HEK293 (cell line): ENCODE measurements around the gene EPHB3.

Experiments
- CTCF ChIA-PET: fragments of 350-600 bp; formaldehyde crosslinking; extraction: SDS; loops from one replicate; lab custom pipeline; 2021; ENCODE audit warnings: antibody characterized with exemption; lab: Yijun Ruan, JAX
- POLR2A ChIA-PET: fragments of 300-600 bp; formaldehyde crosslinking; extraction: SDS; loops from one replicate; lab custom pipeline; 2020; ENCODE audit warnings: antibody characterized with exemption, inconsistent platforms; lab: Yijun Ruan, JAX
- H3K27ac ChIP-seq: fragments of 200-500 bp; sonication (Bioruptor generic); 2 replicates; pipeline ENCODE4 v1.5.1; 2014; ENCODE audit warnings: low read depth, low read length, control low read depth, inconsistent platforms; ENCODE audit errors: extremely low read depth
- H3K36me3 ChIP-seq, 2 experiments: fragments of 200-500 bp in 1 of 2; sonication (Bioruptor generic) in 1 of 2; 1 replicate in 1 of 2; 2 replicates in 1 of 2; pipeline ENCODE4 v1.5.1; 2014 to 2017; ENCODE audit warnings: inconsistent platforms in 2 of 2, low read length in 2 of 2; ENCODE audit not compliant: control insufficient read depth in 2 of 2, insufficient read depth in 1 of 2
- H3K4me1 ChIP-seq: fragments of 200-500 bp; sonication (Bioruptor generic); 2 replicates; pipeline ENCODE4 v1.5.1; 2014; ENCODE audit warnings: mild to moderate bottlenecking, low read length, inconsistent platforms; ENCODE audit not compliant: control insufficient read depth, insufficient read depth
- H3K4me3 ChIP-seq: 2 replicates; pipeline ENCODE4 v1.5.1; 2011; ENCODE audit warnings: low read depth, mild to moderate bottlenecking, control low read depth, low read length, moderate library complexity
- H3K9me3 ChIP-seq: fragments of 200-500 bp; sonication (Bioruptor generic); 2 replicates; pipeline ENCODE4 v1.5.1; 2014; ENCODE audit warnings: low read depth, low read length, inconsistent platforms; ENCODE audit not compliant: control insufficient read depth, insufficient read depth
- EGR2 ChIP-seq: fragments of 450-650 bp; formaldehyde crosslinking; IDR thresholded peaks from 2 replicates; pipeline ENCODE4 v1.5.1; 2016; ENCODE audit warnings: low read depth, missing biosample characterization, missing genetic modification characterization
- KLF1 ChIP-seq: fragments of 450-650 bp; formaldehyde crosslinking; IDR thresholded peaks from 2 replicates; pipeline ENCODE4 v1.5.1; 2016; ENCODE audit warnings: missing biosample characterization, missing genetic modification characterization
- SCRT1 ChIP-seq: fragments of 450-650 bp; formaldehyde crosslinking; IDR thresholded peaks from 2 replicates; pipeline ENCODE4 v1.5.1; 2016; ENCODE audit warnings: missing biosample characterization, missing genetic modification characterization, borderline replicate concordance
- SCRT2 ChIP-seq: fragments of 450-650 bp; formaldehyde crosslinking; IDR thresholded peaks from 2 replicates; pipeline ENCODE4 v1.5.1; 2016; ENCODE audit warnings: missing biosample characterization, missing genetic modification characterization
- TRIM28 ChIP-seq: IDR thresholded peaks from 2 replicates; pipeline ENCODE4 v1.6.1; 2011; ENCODE audit warnings: low read length, control low read depth, borderline replicate concordance
- WT1 ChIP-seq: fragments of 450-650 bp; formaldehyde crosslinking; IDR thresholded peaks from 2 replicates; pipeline ENCODE4 v1.5.1; 2016; ENCODE audit warnings: missing biosample characterization, missing genetic modification characterization
- ZBTB11 ChIP-seq: fragments of 450-650 bp; formaldehyde crosslinking; conservative IDR thresholded peaks from 2 replicates; pipeline ENCODE4 v1.5.1; 2016; ENCODE audit warnings: low read depth, missing biosample characterization, missing genetic modification characterization
- ZBTB8A ChIP-seq: fragments of 450-650 bp; formaldehyde crosslinking; IDR thresholded peaks from 2 replicates; pipeline ENCODE4 v1.5.1; 2016; ENCODE audit warnings: missing biosample characterization, missing genetic modification characterization
- ZFHX2 ChIP-seq: fragments of 450-650 bp; formaldehyde crosslinking; conservative IDR thresholded peaks from 2 replicates; pipeline ENCODE4 v1.5.1; 2016; ENCODE audit warnings: missing biosample characterization, missing genetic modification characterization
- ZNF155 ChIP-seq: fragments of 450-650 bp; formaldehyde crosslinking; IDR thresholded peaks from 2 replicates; pipeline ENCODE4 v1.5.1; 2016; ENCODE audit warnings: missing biosample characterization, missing genetic modification characterization
- ZNF174 ChIP-seq: fragments of 450-650 bp; formaldehyde crosslinking; IDR thresholded peaks from 2 replicates; pipeline ENCODE4 v1.5.0; 2017; ENCODE audit warnings: missing biosample characterization, mild to moderate bottlenecking, missing genetic modification characterization
- ZNF214 ChIP-seq: fragments of 450-650 bp; formaldehyde crosslinking; IDR thresholded peaks from 2 replicates; pipeline ENCODE4 v1.5.1; 2017; ENCODE audit warnings: missing biosample characterization, mild to moderate bottlenecking, missing genetic modification characterization, borderline replicate concordance
- ZNF239 ChIP-seq: fragments of 450-650 bp; formaldehyde crosslinking; IDR thresholded peaks from 2 replicates; pipeline ENCODE4 v1.5.1; 2016; ENCODE audit warnings: missing biosample characterization, missing genetic modification characterization
- ZNF274 ChIP-seq, 2 experiments: fragments of 200-500 bp in 1 of 2; fragments of 450-650 bp in 1 of 2; sonication (Bioruptor generic) in 1 of 2; formaldehyde crosslinking in 1 of 2; IDR thresholded peaks; 2 replicates each; pipeline versions ENCODE4 v1.5.1 to v1.6.1; 2014 to 2016; ENCODE audit warnings: borderline replicate concordance in 1 of 2, inconsistent platforms in 1 of 2, low read length in 1 of 2, missing biosample characterization in 1 of 2, missing genetic modification characterization in 1 of 2
- ZNF311 ChIP-seq: fragments of 450-650 bp; formaldehyde crosslinking; IDR thresholded peaks from 2 replicates; pipeline ENCODE4 v1.5.1; 2017; ENCODE audit warnings: missing biosample characterization, missing genetic modification characterization, borderline replicate concordance
- ZNF398 ChIP-seq: fragments of 450-650 bp; formaldehyde crosslinking; IDR thresholded peaks from 2 replicates; pipeline ENCODE4 v1.5.1; 2017; ENCODE audit warnings: missing biosample characterization, missing genetic modification characterization
- ZNF529 ChIP-seq: fragments of 450-650 bp; formaldehyde crosslinking; IDR thresholded peaks from 2 replicates; pipeline ENCODE4 v1.5.1; 2017; ENCODE audit warnings: missing genetic modification characterization, missing biosample characterization; ENCODE audit not compliant: insufficient replicate concordance
- ZNF610 ChIP-seq: fragments of 450-650 bp; formaldehyde crosslinking; IDR thresholded peaks from 2 replicates; pipeline ENCODE4 v1.5.1; 2016; ENCODE audit warnings: missing biosample characterization, missing genetic modification characterization, borderline replicate concordance
- ZNF623 ChIP-seq: fragments of 450-650 bp; formaldehyde crosslinking; IDR thresholded peaks from 2 replicates; pipeline ENCODE4 v1.5.1; 2016; ENCODE audit warnings: missing biosample characterization, missing genetic modification characterization
- ZNF629 ChIP-seq: fragments of 450-650 bp; formaldehyde crosslinking; IDR thresholded peaks from 2 replicates; pipeline ENCODE4 v1.5.1; 2017; ENCODE audit warnings: missing biosample characterization, missing genetic modification characterization
- ZNF658 ChIP-seq: fragments of 450-650 bp; formaldehyde crosslinking; IDR thresholded peaks from 2 replicates; pipeline ENCODE4; 2016; ENCODE audit warnings: missing biosample characterization, missing genetic modification characterization
- ZNF664 ChIP-seq: fragments of 450-650 bp; formaldehyde crosslinking; IDR thresholded peaks from 2 replicates; pipeline ENCODE4 v1.5.1; 2016; ENCODE audit warnings: missing biosample characterization, missing genetic modification characterization
- ZNF776 ChIP-seq: fragments of 450-650 bp; formaldehyde crosslinking; IDR thresholded peaks from 2 replicates; pipeline ENCODE4 v1.5.0; 2017; ENCODE audit warnings: missing biosample characterization, missing genetic modification characterization, borderline replicate concordance
- ZSCAN23 ChIP-seq: fragments of 450-650 bp; formaldehyde crosslinking; IDR thresholded peaks from 2 replicates; pipeline ENCODE4 v1.5.1; 2016; ENCODE audit warnings: missing biosample characterization, missing genetic modification characterization
- TF ChIP-seq, protein P1 (sequence below): fragments of 450-650 bp; formaldehyde crosslinking; IDR thresholded peaks from 2 replicates; pipeline ENCODE4 v1.5.1; 2017; ENCODE audit warnings: missing biosample characterization, missing genetic modification characterization

The EPHB3 gene

DNA sequence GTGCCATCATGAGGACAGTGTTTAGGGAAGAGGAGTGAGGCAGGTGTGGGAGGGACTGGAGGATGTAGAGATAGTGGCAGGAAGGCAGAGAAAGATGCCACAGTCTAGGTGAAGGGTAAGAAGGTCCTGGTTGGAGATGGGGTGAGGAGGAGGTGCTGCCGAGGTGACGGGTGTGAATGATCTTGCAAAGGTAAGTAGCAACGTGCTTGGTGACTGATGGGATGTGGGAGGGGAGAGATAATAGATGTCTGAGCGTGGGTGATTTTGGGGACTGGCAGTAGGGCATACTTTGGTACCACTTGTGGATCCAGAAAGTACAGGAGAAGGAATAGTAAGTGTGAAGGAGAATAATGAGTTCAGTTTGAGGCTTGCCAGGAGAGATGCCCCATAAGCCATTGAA lies 27.2 kb downstream of the EPHB3 start:
- ChIA-PET CTCF (no interaction called here), POLR2A (no interaction called here)
- no peaks in the 10 kb centered on the region for H3K4me1 ChIP-seq
- no peaks in the 10 kb centered on the region for H3K9me3 ChIP-seq
- no peak overlapping the region for H3K27ac ChIP-seq
- no peak for TF ChIP-seq ZNF776
- 0 out of 2 replicates have a peak, but pooled peaks have one; percentile 14 for TF ChIP-seq SCRT2 (tag by site-specific recombination)
- TF ChIP-seq ZNF658 (tag by site-specific recombination), result no peak
- no peak for TF ChIP-seq ZNF623 (tag by site-specific recombination)
- TF ChIP-seq EGR2 (tag by site-specific recombination), result peak; percentile 26; the same call in 1 of the 2 replicates
- no peak for TF ChIP-seq ZNF214 (tag by site-specific recombination)
- TF ChIP-seq SCRT1, result 0 out of 2 replicates have a peak, but pooled peaks have one; percentile 13
- TF ChIP-seq ZFHX2, result peak; percentile 11; the same call in 1 of the 2 replicates
- TF ChIP-seq TRIM28, result no peak
- no peaks in the 10 kb centered on the region for H3K36me3 ChIP-seq
- H3K4me3 ChIP-seq, result no peak overlapping the region

DNA sequence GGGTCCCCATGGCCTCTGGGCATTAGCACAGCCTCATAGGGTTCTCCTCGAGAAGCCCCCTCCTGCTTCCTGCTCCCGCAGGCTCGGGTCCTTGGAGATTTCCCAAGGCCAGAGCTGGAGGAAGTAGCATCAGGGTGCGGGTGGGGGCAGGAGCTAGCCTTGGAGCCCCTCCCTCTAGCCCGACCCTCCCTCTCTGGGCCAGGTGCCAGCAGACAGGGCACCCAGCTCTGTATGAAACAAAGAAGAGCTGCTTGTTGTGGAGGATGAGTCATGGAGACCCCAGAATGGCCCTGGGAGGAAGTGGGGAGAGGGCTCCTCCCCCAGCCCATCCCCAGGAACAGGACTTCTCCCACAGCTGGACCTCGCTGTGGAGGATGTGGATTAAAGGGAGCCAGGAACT lies 29.2 kb downstream of the EPHB3 start:
- H3K4me3 ChIP-seq, result no peak overlapping the region
- H3K9me3 ChIP-seq, result no peaks in the 10 kb centered on the region
- POLR2A ChIA-PET, result interaction anchor here (1.0 to 1.1 kb wide), 2 partner anchors 9 to 120 kb away, joined by 3 read pairs; no protein-coding TSS in a partner anchor
- no peaks in the 10 kb centered on the region for H3K36me3 ChIP-seq
- no peaks in the 10 kb centered on the region for H3K4me1 ChIP-seq
- TF ChIP-seq ZNF664 (tag by site-specific recombination), result no peak
- no peak for TF ChIP-seq ZNF529 (tag by site-specific recombination)
- TF ChIP-seq ZBTB8A (tag by site-specific recombination), result no peak
- TF ChIP-seq WT1 (tag by site-specific recombination), result no peak
- no peak for TF ChIP-seq ZSCAN23
- TF ChIP-seq ZFHX2, result 0 out of 2 replicates have a peak, but pooled peaks have one; percentile 8
- TF ChIP-seq, protein P1, sequence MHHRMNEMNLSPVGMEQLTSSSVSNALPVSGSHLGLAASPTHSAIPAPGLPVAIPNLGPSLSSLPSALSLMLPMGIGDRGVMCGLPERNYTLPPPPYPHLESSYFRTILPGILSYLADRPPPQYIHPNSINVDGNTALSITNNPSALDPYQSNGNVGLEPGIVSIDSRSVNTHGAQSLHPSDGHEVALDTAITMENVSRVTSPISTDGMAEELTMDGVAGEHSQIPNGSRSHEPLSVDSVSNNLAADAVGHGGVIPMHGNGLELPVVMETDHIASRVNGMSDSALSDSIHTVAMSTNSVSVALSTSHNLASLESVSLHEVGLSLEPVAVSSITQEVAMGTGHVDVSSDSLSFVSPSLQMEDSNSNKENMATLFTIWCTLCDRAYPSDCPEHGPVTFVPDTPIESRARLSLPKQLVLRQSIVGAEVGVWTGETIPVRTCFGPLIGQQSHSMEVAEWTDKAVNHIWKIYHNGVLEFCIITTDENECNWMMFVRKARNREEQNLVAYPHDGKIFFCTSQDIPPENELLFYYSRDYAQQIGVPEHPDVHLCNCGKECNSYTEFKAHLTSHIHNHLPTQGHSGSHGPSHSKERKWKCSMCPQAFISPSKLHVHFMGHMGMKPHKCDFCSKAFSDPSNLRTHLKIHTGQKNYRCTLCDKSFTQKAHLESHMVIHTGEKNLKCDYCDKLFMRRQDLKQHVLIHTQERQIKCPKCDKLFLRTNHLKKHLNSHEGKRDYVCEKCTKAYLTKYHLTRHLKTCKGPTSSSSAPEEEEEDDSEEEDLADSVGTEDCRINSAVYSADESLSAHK (tag by site-specific recombination), result no peak
- TF ChIP-seq ZNF610 (tag by site-specific recombination), result no peak
- no peak for TF ChIP-seq ZNF155
- TF ChIP-seq KLF1 (tag by site-specific recombination), result 0 out of 2 replicates have a peak, but pooled peaks have one; percentile 14
- TF ChIP-seq ZNF239 (tag by site-specific recombination), result no peak
- TF ChIP-seq TRIM28, result no peak
- no peak for TF ChIP-seq ZNF311 (tag by site-specific recombination)
- no peak for TF ChIP-seq ZNF274 (IDR thresholded peaks at IDR 0.05; ENCODE audit: low read length)
- TF ChIP-seq ZNF274 (tag by site-specific recombination; IDR thresholded peaks at IDR 0.05; ENCODE audit: borderline replicate concordance), result no peak
- no peak for TF ChIP-seq ZNF174 (tag by site-specific recombination)
- TF ChIP-seq ZNF398, result peak; percentile 47; the same call in 1 of the 2 replicates
- no peak for TF ChIP-seq ZNF629 (tag by site-specific recombination)
- TF ChIP-seq ZBTB11 (tag by site-specific recombination), result no peak
- TF ChIP-seq, all 188 proteins: peak for 3
- CTCF ChIA-PET, result interaction anchor here (0.9 to 1.0 kb wide), 2 partner anchors 30 to 188 kb away, joined by 3 read pairs; no protein-coding TSS in a partner anchor
- no peak overlapping the region for H3K27ac ChIP-seq
